Measurements from ENCODE around the gene TCEA2.
A peak's percentile ranks its signal among the peaks of the same experiment; 100 is the strongest.

The TCEA2 gene

GRCh38 chr20:64062596-64063388 lies at the start of gene TCEA2:
Gene TCEA2, plus strand, starts transcription at chr20:64063198. Its CDS starts 115 bp downstream, at chr20:64063313.
- DNase-seq, result peak; percentile 43

DNA sequence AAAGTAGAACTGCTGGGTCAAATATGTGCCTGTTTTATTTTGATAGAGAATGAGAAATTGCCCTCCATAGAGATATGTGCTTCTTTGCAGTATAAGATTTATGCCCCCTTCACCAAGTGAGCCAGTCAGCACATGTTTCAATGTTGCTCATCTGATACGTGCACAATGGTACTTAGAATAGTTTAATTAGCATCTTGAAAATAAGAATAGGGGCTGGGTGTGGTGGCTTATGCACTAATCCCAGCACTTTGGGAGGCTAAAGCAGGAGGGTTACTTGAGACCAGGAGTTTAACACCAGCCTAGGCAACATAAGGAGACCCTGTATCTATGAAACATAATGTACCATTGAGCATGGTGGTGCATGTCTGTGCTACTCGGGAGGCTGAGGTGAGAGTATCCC lies 47.4 kb upstream of the TCEA2 start:
- DNase-seq, result no peak

GRCh38 chr20:64021124-64021975 lies 41.6 kb upstream of the TCEA2 start:
- no peak for DNase-seq

- DNase-seq, result no peak
Measured at GRCh38 chr20:64022671-64023360, 40.2 kb upstream of the TCEA2 start.

DNA sequence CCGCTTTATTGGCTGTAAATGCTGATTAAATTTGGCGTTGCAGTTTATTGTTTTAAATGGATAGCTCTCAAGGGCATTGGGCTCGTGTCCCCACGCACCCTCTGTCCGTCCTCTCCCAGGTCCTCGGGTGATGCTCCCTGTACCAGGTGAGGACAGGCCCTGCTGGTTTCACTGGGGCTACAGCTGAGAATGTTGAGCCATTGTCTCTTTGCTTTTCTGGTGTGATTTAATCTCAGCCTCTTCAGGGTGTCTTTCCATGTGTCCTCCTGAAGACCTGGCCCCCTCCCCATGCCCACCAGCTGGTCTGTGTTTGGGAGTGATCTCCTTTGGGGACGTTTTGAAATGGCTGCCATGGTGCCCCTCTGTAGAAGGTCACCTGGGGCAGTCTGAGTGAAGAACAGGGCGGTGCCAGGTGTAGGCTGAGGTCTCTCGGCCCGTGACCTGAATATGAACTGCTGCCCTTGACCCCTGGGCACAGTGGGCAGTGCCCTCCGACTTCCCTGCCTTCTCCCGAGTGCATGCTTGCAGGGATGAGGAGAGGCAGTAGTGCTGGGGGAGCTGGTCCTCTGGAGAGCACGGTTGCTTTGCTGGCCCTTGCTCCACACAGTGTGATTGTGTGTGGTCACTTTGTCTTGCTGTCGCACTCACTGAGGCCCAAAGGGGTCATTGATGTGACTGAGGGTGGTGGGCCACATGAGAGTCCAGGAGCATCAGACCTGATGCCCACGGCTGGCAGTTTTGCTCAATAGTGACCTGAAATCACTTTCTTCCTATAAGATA lies 39.4 kb upstream of the TCEA2 start:
- no peak for DNase-seq

DNA sequence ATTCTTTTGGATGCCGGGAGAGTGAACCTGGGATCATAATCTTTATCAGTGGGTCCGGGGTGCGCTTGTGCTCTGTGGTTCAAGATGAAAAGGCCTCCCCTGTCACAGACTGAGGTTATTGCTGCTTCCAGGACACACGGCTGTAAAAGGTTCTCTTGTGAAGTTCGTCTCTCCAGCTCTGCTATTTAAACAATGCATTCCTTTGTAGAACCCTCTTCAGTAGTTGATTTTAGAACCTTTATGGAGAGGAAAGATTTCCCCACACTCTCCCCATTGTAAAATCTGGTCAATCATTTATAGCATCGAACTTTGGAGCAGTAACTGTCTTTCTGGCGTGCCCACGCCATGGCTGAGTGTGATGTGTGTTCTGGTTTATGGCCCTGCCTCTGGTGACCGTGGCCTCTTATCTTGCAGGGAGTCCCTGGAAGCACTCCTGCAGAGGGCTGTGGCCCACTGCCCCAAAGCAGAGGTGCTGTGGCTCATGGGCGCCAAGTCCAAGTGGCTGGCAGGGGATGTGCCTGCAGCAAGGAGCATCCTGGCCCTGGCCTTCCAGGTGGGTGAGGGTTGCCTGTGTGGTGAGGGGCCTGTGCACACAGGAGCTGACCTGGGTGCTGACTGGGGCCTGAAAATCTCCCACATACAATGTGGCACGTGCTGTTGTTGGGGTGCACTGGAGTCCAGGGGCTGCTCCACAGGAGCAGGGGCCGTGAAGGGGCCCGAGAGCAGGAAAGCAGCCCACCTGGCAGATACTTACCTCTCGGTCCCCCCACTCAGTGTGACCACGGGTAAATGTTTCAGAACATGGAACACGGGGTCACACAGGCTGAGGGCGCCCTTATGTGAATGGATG lies 38.6 kb upstream of the TCEA2 start:
- no peak for DNase-seq

DNA sequence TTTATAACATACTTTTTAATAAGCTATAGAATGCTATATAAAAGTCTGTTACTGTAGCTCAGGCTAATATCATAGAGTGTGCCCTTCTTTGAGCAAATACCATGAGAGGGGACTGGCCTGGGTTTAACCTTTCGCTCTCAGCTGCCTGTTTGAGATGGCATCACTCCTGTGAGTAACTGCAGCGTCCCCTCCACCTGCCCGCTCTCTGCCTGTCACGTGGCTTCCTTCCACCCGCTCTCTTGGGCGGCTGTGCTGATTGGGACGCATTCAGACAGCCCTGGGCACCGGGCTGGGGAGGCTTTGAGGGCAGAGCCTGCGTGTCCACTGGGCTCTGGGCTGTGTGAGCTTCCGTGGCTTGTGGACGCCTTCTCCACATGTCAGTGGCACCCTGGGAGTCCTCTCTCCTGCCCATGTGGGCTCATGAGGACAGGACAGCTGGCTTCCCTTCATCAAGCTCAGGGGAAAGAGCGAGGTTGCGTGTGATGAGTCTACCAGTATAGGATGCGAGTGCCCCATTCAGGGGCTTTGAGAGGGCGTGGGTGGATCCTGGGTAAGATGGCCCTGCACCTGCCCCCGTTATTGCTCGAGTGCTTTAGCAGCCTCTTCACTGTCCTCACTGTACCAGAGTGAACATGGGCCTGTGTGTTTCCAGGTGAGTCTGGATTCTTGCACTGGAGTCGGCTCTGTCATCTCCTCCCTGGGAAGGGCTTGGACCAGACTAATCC lies 37.7 kb upstream of the TCEA2 start:
- no peak for DNase-seq

- no peak for DNase-seq
Measured at GRCh38 chr20:64025826-64026412, 37.1 kb upstream of the TCEA2 start.

DNA sequence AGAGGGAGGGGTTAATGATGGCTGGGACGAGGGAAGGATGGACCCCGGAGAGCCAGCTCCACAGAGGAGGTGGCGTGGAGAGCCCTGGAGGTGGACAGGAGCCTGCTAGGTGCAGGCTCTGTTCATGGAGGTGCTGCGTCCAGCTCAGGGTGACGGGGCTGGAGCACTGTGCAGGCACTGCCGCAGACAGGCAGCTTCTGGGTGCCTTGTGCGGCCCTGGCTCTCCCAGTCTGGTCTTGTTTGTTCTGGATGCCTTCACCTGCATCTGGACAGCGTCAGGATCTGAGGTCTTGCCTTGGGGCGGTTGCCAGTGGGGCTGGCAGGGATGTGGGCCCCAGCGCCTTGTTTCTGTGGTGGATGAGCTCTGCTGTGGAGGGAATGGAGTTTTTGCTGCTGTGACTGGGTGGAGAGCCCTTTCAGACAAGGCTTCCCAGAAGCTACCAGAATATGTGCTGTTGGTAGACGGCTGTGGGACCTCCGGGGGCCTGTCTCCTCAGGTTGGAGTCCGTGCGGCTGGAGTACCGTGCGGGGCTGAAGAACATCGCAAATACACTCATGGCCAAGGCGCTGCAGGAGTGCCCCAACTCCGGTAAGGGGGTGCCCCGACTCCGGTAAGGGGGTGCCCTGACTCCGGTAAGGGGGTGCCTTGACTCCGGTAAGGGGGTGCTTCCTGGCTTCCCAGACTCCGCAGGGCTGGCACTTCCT lies 34.9 kb upstream of the TCEA2 start:
- DNase-seq, result no peak

DNA sequence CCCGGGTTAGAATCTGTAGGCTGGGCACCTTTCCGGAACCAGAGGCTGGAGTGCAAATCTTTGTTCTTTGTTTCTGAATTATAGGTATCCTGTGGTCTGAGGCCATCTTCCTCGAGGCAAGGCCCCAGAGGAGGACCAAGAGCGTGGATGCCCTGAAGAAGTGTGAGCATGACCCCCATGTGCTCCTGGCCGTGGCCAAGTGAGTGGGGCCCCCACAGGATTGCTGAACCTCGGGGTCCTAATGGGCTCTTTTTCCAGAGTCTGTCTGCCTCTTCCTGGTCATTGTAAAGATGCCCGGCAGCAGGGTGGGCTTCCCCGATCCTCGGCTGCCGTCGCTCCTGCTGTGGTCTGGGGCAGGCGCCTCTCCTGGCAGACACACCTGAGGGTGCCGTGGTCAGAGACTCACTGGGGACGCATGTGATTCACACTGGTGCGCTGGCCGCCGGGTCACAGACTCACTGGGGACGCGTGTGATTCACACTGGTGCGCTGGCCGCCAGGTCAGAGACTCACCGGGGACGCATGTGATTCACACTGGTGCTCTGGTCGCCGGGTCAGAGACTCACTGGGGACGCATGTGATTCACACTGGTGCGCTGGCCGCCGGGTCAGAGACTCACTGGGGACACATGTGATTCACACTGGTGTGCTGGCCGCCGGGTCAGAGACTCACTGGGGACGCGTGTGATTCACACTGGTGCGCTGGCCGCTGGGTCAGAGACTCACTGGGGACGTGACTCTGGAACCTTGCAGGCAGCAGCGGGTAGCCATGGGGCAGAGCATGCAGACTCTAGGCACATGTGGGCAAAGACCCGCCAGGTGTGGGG lies 33.5 kb upstream of the TCEA2 start:
- no peak for DNase-seq

DNA sequence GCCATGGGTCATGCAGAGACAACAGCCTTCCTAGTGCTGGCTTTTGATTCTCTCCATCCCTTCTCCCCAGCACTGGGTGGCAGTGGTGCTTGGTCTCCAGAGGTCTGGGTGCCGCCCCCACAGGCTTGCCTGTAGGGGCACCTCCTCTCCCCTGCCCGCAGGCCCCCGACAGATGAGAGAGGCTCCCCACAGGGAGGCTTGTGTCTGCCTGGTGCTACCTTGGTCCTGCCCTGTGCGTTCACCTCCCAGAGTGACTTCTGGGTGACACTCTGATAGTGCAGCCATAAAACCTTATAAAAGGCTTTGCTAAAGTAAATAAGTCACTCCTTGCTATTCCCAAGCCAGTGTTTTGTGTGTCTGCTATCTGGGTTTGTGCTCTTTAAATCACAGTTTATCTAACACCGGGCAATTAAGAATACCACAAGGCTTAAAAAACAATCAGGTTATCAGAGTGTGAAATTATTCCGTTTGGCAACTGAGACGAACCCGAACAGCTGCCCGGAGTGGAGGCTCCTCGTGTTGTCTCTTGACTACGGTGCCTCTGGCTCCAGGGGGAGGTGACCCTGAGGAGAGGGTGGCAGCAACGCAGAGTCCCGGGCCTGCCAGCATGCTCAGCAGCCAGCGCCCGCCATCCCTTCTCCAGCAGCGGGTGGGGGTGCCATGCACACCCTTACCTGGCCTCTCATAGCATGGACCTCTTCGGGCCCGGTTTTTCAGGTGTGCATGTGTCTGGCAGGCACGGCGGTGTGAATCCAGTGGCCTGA lies 32.4 kb upstream of the TCEA2 start:
- DNase-seq, result no peak

- no peak for DNase-seq
Measured at GRCh38 chr20:64031822-64032314, 31.1 kb upstream of the TCEA2 start.

DNA sequence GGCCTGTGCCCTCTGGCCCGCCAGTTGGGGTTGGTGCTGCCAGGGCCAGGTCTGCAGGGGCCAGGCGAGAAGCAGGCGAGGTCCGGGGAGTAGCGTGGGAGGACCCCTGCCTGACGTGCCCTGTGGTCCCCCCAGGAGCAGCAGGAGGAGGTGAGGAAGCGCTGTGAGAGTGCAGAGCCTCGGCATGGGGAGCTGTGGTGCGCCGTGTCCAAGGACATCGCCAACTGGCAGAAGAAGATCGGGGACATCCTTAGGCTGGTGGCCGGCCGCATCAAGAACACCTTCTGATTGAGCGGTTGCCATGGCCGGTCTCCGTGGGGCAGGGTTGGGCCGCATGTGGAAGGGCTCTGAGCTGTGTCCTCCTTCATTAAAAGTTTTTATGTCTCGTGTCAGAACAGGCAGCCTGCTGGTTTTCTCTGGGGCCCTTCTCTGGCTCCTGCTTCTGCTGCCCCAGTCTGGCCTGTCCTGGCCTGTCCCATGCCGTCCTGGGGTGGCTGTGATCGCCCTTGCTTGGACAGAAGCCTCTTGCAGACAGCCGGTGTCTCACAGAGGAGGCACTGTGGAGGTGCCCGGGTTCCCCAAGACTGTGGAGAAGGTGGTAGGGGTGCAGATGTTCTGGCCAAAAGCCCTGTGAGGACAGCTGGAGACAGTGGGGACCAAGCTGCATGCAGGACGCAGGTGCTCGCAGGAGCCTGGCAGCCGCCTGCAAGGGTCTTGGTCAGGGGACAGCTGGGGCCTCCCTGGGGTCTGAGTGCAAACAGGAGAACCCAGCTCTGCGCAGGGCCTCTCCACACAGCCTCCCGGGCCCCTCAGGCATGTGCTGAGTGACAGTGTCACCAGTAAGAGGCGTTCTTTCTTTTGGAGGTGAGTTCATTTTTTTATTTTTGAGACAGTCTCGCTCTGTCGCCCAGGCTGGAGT lies 30.0 kb upstream of the TCEA2 start:
- no peak for DNase-seq

DNA sequence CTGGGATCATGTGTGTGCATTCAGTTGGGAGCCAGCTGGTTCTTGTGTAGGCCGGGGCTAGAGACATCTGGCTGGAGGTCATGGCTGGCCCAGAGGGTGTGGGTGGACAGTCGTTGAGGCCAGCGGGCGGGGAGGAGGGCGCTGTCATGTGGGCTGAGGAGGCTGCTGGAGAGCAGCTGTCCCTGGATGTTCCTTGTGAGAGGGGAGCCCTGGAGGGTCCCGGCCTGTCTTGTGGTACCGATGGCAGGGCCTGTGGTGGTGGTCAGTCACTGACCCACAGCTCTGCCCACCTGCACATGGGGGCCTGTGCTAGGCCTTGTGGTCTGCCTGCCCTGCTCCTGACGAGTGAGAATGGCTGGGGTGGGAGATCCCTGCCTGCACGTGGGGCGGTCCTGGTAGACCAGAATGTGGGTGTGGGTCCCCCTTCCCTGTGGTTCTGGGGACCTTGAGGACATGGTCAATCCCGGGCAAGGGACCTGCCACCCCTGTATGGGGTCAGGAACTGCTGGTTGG lies 29.0 kb upstream of the TCEA2 start:
- DNase-seq, result no peak

DNA sequence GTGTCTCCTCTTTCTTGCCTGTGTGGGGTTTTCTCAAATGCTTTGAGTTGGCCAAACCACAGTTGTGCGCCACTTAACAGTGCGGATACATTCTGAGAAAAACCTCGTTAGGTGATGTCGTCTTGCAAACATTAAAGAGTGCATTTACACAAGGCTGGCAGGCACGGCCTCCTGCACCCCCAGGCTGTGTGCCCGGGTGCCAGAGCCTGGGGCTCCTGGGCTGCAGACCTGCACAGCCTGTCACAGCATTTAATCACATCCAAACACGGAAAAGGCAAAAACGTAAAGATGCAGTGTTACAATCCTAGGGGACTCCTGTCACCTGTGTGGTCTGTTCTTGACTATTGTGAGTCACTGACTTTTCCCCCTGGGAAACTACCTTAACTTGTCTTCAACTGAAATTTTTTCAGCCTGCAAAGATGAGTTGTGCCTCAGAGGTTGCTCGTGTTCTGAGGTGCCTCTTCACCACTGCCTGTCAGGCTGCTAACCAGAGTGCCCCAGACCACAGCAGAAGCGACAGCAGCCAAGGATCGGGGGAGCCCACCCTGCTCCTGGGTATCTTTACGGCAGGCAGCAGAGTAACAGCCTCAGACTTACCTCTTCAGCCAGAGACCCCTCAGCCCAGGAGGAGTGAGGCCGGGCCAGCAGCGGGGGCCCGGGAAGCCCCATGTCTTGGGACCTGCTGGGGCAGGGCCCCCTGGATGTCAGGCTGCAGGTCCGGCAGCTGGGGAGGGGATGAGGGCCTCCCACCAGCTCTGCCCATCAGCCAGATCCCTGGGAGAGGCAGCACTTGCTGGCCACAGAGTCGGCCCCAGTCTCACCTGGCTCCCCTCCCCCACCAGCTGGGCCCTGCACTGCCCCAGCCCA lies 27.7 kb upstream of the TCEA2 start:
- DNase-seq, result no peak

DNA sequence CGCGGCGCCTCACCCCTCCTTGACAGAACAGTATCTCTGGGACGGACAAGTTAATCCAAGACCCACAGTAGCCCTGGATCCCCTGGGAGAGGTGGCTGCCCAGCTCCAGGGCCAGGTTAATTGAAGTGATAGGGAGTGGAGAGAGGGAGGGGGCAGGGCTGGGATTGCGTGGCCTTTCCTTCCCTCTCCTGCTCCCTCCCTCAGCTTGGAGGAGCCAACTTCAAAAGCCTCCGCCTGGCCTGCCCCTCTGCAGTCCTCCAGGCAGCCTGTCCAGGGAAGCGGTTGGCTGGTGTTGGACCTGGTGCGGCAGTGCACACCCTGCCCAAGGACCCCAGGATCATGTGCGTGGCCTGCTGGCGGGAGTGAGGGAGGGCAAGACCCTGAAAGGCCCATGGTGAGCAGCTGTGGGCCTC lies 27.1 kb upstream of the TCEA2 start, which contains the start of gene C20orf204:
Gene C20orf204 (plus strand): TSS at position 250 of the 413 bp plus-strand sequence. CDS start 142 bp downstream, at position 392.
- DNase-seq, result no peak
